ENCODE data around the gene RIPOR2.
A peak's percentile ranks its signal among the peaks of the same experiment; 100 is the strongest.

Gene RIPOR2

GRCh38 chr6:24935366-24936152, at the start of gene RIPOR2:
RIPOR2 (minus strand) TSS chr6:24935960; CDS start chr6:24935898, 62 bp downstream.
- DNase-seq (ENCODE audit: low read depth): no peak

GRCh38 chr6:24985323-24985722, 49.6 kb upstream of the RIPOR2 start:
- no peak for DNase-seq (ENCODE audit: low read depth)

- peak; percentile 82 for DNase-seq (ENCODE audit: low read depth)
These were observed 46.5 kb upstream of the RIPOR2 start for GRCh38 chr6:24982231-24982630.

DNA sequence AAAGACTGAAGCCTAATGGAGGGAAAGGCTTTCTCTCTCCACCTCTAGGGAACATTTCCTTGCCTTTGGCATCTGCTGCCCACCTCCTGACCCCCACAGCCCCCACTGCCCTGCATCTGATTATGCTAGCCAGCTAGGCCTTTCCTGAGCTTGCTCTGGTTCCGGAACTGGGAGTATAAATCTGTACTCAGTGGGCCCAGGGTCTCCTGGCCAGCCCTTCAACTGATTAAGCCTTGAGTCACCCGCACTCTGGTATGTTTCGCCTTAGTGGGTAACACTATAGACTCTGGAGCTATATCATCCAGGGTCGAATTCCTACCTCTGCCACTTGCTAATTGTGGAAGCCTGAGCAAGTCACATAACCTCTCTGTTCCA, 45.6 kb upstream of the RIPOR2 start:
- DNase-seq (ENCODE audit: low read depth): peak; percentile 72

GRCh38 chr6:24980507-24981385, 45.0 kb upstream of the RIPOR2 start:
- peak; percentile 66 for DNase-seq (ENCODE audit: low read depth)

GRCh38 chr6:24979176-24979575, 43.4 kb upstream of the RIPOR2 start:
- DNase-seq (ENCODE audit: low read depth): peak; percentile 47

- DNase-seq (ENCODE audit: low read depth): no peak
These were observed 38.7 kb upstream of the RIPOR2 start for GRCh38 chr6:24974182-24975171.

DNA sequence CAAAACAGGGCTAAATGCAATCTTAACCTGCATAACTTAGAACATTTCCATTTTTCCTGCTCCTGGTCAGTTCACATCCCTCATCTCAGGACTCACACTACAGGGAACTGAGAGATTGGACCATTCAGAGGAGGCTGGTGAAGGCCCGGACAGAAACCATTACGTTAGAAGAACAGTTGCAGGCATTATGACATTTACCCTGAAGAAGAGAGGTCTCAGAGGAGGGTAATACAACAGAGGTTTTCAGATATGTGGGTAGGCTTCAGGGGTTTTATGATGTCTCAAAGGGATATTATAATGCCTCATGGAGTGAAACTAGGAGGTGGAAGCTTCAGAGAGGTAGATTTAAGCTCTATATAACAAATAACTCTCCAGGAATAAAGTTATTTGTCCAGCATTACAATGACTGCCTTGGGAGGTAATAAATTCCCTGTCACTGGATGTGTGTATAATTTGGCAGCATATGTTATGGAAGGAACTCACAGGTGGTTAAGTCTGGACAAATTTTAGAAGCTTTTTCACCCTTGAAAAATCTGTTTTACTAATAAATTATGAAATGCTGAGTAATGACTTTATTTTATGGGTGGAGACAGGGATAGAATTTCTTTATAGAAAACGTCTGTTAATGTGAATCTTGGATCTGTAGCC, 36.7 kb upstream of the RIPOR2 start:
- DNase-seq (ENCODE audit: low read depth): no peak

DNA sequence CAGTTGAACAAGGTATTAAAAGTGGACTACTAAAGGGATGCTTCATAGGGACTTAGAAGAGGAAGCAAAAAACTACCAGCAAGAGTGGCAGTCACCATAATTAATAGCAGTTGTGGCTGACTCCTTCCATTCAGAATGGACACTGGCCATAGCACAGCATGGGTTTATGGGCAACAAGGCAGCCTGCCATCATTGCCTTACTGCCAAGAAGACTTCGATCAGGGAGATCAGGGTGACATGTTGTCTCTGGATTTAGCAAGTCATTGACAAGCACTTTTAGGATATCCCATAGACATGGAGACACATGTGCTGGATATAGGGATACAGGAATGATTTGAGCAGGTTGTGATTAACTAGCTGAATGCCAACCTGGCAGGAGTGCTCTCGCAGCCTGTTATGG, 35.3 kb upstream of the RIPOR2 start:
- no peak for DNase-seq (ENCODE audit: low read depth)

GRCh38 chr6:24969343-24969860, 33.6 kb upstream of the RIPOR2 start:
- DNase-seq (ENCODE audit: low read depth): no peak

DNA sequence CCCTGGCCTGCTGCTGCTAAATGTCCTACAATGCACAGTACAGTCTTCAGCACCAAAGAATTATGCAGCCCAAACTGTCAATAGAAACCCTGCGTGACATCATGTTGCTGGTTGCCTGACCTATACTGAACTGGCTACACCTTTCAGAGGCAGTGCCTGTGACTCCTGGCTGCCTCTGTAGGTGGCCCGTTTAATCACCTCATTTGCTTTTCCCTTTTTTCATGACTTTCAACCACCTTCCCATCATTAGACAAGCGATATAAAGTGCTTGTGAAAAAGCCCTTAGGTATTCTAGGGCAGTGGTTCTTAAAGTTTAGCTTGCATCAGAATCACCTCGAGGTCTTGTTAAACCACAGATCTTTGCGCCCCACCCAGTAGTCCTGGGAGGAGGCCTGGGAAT, 33.0 kb upstream of the RIPOR2 start:
- no peak for DNase-seq (ENCODE audit: low read depth)

- no peak for DNase-seq (ENCODE audit: low read depth)
These were observed 31.5 kb upstream of the RIPOR2 start for GRCh38 chr6:24967211-24967610.

DNA sequence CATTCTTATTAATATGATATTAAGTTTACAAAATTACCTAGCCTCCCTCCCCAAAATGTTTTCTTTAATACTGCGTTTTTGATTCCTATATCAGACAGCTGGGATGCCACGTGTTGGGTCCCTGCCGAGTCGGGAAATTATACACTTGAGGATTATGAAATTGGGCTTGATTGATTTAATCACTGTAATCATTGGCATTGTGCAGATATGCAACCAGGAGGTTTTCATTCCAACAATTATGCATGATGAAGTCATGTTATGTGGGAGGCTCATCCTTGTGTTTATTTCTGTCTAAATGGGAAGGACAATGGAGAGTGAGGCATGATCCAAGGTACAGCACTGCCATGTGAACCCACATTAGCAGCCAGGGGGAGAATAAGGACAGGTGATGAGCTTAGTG, 30.6 kb upstream of the RIPOR2 start:
- no peak for DNase-seq (ENCODE audit: low read depth)

DNA sequence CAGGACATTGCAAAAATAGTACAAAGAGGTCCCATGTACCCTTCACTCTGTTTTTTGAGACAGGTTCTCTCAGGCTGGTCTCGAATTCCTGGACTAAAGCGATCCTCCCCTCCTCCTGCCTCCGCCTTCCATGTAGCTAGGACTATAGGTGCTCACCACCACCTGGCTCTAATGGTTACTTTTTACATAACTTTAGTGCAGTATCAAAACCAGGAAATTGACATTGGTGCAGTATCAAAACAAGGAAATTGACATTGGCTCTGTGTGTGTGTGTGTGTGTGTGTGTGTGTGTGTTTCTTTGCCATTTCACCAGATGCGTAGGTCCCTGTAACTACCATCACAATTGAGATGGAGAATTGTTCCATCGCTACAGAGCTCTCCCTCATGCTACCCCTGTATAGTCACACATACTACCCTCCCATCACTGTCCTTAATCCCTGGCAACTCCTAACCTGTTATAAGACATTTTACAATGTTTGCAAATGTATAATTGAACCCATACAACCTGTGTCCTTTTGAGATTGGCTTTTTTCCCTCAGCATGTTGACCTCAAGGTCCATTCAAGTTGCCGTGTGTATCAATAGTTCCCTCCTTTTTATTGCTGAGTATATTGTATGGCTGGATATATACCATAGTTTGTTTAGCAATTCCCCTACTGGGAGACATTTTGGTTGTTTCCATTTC, 28.3 kb upstream of the RIPOR2 start:
- no peak for DNase-seq (ENCODE audit: low read depth)

DNA sequence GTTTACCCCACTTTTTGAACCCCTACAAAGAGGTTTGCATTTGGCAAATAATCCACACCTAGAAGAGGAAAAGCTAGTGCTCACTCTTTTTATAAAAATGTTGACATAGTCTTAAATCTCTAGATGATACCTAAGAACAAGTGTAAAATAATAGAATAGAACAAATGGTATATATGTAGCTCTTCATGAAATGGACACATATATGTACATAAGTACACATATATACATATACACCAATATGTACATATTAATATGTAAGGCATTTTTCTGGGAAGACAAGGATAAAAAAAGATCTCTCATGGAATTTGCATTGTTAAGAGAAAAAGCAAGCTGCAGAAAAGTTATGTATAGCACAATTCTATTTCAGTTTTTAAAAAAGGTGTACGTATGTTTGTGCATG, 27.6 kb upstream of the RIPOR2 start:
- DNase-seq (ENCODE audit: low read depth): no peak

DNA sequence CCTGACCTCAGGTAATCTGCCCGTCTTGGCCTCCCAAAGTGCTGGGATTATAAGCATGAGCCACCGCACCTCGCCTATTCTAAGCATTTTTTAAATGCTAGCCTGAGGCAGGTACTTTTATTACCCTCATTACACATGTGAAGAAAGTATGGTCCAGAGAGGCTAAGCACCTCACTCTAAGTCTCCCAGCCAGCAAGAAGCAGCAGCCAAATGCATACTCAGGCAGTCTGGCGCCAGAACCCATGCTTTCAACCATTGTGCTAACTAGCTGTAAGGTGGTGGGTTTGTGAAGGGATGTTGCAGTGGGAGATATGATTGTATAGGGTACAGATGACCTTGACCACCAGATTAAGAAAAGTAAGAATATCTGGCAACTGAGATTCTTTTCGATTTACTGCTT, 26.1 kb upstream of the RIPOR2 start:
- DNase-seq (ENCODE audit: low read depth): no peak

- peak; percentile 31 for DNase-seq (ENCODE audit: low read depth)
These were observed 25.3 kb upstream of the RIPOR2 start for GRCh38 chr6:24960991-24961475.

DNA sequence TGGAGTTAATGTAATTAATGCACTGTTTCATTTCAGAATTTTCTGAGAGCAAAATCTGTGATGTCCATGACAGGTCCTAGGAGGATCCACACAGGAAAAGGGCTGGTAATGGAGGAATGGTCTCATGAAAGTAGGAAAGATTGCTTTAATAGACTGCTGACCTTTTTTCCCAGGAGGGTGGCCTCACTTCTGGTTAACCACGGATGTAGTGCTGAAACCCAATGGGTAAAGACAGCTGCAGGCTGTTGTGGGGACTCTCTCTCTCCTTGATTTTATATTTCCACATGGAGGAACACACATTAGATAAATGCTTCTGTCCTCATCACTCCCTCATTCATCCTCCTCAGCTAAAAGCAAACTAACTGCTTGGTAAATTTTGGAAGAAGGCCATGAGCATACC, 23.6 kb upstream of the RIPOR2 start:
- DNase-seq (ENCODE audit: low read depth): no peak

DNA sequence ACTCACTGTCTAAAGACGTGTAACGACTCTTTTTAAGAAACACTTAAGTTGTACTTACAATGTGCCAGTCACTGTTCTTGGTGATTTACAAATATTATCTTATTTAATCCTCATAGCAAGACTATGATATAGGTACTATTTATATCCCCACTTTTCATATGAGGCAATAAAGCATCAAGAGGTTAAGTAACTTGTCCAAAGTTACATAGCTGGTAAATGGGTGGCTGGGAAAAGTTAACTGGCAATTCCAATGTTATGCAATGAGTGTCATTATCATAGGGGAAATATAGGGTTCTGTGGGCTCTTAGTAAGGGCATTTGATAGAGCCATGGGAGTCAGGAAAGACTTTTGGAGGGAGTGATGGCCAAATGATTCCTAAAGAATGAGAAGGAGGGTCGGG, 21.4 kb upstream of the RIPOR2 start:
- no peak for DNase-seq (ENCODE audit: low read depth)

- no peak for DNase-seq (ENCODE audit: low read depth)
These were observed 18.0 kb upstream of the RIPOR2 start for GRCh38 chr6:24953726-24954125.
